Measurements from ENCODE around the gene CAMTA1. TPM values are rescaled to one million over a fixed set of nuclear protein-coding genes. Genes with fewer than 3 reads are reported as not detected.

CAMTA1 gene
- total and polyA plus RNA-seq, 4 donors = 48.1 to 140 (median 52.3) TPM

DNA sequence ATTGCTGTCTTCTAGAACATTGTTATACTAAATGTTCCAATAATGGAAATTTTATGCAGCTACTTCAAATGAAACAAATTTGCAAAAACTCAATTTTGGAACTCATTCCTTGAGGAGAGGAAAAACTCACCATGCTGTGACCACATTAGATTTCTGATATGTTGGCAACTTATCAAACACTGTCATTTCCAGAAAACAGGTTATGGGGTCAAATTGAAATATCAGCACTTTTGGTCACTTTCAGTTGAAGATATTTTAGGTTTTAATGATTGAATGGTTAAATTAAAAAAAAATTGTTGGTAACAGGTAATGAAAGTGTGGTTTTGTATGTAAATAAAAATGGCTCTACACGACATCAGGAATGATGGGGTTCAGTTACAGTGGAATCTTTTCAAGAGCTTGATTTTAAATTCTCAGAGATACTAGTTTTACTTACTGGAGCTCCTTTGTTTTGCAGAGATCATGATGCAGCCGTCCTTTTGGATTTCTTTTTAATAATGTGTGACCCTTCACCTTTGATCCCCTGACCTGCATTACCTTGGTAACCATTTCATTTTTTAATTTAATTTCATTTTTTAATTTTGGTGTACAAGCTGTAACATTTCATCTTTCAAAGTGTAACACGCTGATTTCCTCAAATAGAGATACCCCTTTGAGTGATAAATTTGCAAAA lies 86.2 kb downstream of the CAMTA1 start:
- Histone ChIP-seq H3K27ac (ENCODE audit: low read depth in 1 of 2, low read length in 1 of 2) (no peak overlapping the region), H3K36me3 (ENCODE audit: control insufficient read depth in 4 of 4, insufficient read depth in 4 of 4, low read length in 4 of 4) (peaks cover 0 to 8% (median 1%) of the 10 kb centered on the region in 4 donors), H3K27me3 (ENCODE audit: control insufficient read depth in 3 of 3, insufficient read depth in 3 of 3, low read length in 2 of 3) (no peaks in the 10 kb centered on the region), H3K9me3 (ENCODE audit: control insufficient read depth in 4 of 4, insufficient read depth in 3 of 4, low read length in 3 of 4) (no peaks in the 10 kb centered on the region), H3K9ac (ENCODE audit: insufficient read depth in 1 of 2, low read length in 2 of 2) (no peak overlapping the region), H3K4me1 (ENCODE audit: control insufficient read depth in 5 of 5, insufficient read depth in 5 of 5, low read length in 5 of 5) (peaks cover 0 to 13% (median 2%) of the 10 kb centered on the region in 5 donors), H3K4me3 (no peak overlapping the region)
- no peak for DNase-seq
- 92 to 93% methylated on average over 3 of the region's 3 CpGs for WGBS, 2 donors
- TF ChIP-seq, protein P1, sequence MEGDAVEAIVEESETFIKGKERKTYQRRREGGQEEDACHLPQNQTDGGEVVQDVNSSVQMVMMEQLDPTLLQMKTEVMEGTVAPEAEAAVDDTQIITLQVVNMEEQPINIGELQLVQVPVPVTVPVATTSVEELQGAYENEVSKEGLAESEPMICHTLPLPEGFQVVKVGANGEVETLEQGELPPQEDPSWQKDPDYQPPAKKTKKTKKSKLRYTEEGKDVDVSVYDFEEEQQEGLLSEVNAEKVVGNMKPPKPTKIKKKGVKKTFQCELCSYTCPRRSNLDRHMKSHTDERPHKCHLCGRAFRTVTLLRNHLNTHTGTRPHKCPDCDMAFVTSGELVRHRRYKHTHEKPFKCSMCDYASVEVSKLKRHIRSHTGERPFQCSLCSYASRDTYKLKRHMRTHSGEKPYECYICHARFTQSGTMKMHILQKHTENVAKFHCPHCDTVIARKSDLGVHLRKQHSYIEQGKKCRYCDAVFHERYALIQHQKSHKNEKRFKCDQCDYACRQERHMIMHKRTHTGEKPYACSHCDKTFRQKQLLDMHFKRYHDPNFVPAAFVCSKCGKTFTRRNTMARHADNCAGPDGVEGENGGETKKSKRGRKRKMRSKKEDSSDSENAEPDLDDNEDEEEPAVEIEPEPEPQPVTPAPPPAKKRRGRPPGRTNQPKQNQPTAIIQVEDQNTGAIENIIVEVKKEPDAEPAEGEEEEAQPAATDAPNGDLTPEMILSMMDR (IDR thresholded peaks at IDR 0.05; ENCODE audit: control extremely low read depth, extremely low read depth) = no peak
- ATAC-seq (ENCODE audit: insufficient read depth, low FRiP score) = no peak

DNA sequence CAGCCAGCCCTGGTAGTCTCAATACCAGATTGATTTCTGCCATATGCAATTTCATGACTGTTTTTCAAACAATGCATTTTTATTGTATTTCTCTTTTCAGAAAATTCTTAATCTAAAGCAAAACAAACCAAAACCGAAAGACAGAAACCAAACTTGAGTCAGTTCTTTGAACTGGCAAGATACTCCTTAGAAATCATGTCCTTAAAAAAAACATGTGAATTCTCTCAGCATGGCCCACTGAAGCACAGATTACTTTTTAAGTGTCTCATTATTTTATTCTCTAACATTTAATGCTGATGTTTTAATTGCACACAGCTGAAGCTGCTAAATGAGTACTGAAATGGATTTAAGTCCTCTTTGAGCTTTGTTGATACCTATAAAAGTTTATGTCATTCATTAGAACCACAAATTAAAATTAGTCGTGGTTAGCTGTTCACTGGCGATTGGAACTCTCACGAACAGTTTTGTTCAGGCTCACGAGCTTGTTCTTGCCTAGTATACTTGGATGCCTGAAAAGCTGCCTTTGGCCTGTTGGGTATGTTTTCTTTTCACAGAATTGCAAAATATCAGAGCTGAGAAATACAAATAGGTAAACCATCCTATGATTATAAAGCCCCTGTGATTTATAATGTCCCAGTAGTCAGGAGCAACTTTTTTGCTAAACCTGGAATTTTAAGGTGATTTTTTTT lies 87.5 kb downstream of the CAMTA1 start:
- no peak overlapping the region for H3K4me3 ChIP-seq
- H3K27me3 ChIP-seq (ENCODE audit: control insufficient read depth in 3 of 3, insufficient read depth in 3 of 3, low read length in 2 of 3) = no peaks in the 10 kb centered on the region
- peaks cover 0 to 6% (median 1%) of the 10 kb centered on the region in 4 donors for H3K36me3 ChIP-seq (ENCODE audit: control insufficient read depth in 4 of 4, insufficient read depth in 4 of 4, low read length in 4 of 4)
- TF ChIP-seq, protein P1 (IDR thresholded peaks at IDR 0.05; ENCODE audit: control extremely low read depth, extremely low read depth) = no peak
- no peaks in the 10 kb centered on the region for H3K9me3 ChIP-seq (ENCODE audit: control insufficient read depth in 4 of 4, insufficient read depth in 3 of 4, low read length in 3 of 4)
- peaks cover 0 to 13% (median 2%) of the 10 kb centered on the region in 5 donors for H3K4me1 ChIP-seq (ENCODE audit: control insufficient read depth in 5 of 5, insufficient read depth in 5 of 5, low read length in 5 of 5)
- H3K27ac ChIP-seq (ENCODE audit: low read depth in 1 of 2, low read length in 1 of 2) = no peak overlapping the region
- WGBS, 2 donors = 93 to 97% methylated on average over 5 of the region's 5 CpGs
- no peak for DNase-seq
- H3K9ac ChIP-seq (ENCODE audit: insufficient read depth in 1 of 2, low read length in 2 of 2) = no peak overlapping the region
- no peak for ATAC-seq (ENCODE audit: insufficient read depth, low FRiP score)

DNA sequence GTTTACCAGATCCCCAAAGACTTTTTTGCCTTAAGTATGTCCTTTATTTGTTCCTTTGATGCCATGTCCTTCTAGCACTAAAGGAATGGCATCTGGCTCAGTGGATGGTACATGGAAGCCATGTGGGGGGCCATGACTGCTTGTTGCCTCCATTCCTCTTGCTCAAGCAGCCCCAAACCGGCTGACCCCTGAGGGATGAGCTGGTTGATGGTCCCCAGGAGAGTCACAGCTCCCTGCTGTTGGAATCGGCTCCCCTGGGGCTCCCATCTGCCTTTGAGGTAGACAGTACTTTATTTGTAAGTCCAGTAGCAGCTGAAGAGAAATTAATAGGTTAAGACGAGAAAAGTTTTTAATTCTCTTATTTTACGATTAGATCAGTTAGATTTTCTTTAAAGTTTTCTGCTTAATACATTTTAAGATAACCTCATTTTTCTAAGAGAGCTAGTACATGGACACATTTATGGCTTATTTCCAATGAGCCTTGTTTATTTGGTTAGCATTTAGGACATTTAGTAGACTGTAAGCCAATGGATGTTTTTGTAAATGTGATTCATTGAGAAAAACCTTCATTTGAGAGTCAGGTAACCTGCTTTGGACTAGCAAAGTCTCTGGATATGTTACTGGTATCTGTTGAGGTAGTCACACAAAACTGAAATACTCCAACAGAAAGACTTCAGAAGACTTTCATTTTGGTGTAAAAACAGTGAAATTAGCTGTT lies 88.2 kb downstream of the CAMTA1 start:
- H3K4me1 ChIP-seq (ENCODE audit: control insufficient read depth in 5 of 5, insufficient read depth in 5 of 5, low read length in 5 of 5) = peaks cover 0 to 13% (median 2%) of the 10 kb centered on the region in 5 donors
- peaks cover 0 to 6% (median 1%) of the 10 kb centered on the region in 4 donors for H3K36me3 ChIP-seq (ENCODE audit: control insufficient read depth in 4 of 4, insufficient read depth in 4 of 4, low read length in 4 of 4)
- TF ChIP-seq, protein P1 (IDR thresholded peaks at IDR 0.05; ENCODE audit: control extremely low read depth, extremely low read depth) = no peak
- H3K27ac ChIP-seq (ENCODE audit: low read depth in 1 of 2, low read length in 1 of 2) = no peak overlapping the region
- no peak overlapping the region for H3K4me3 ChIP-seq
- 88 to 93% methylated on average over 4 of the region's 4 CpGs for WGBS, 2 donors
- H3K9ac ChIP-seq (ENCODE audit: insufficient read depth in 1 of 2, low read length in 2 of 2) = no peak overlapping the region
- DNase-seq (no peak), ATAC-seq (ENCODE audit: insufficient read depth, low FRiP score) (no peak)
- H3K27me3 ChIP-seq (ENCODE audit: control insufficient read depth in 3 of 3, insufficient read depth in 3 of 3, low read length in 2 of 3) = no peaks in the 10 kb centered on the region
- no peaks in the 10 kb centered on the region for H3K9me3 ChIP-seq (ENCODE audit: control insufficient read depth in 4 of 4, insufficient read depth in 3 of 4, low read length in 3 of 4)

Measured in lung (tissue), 12 donors.